NT2/D1 (cell line): ENCODE results near the gene ZPLD1.

ENCODE experiments used
- YY1 ChIP-seq: IDR thresholded peaks from 2 replicates; pipeline ENCODE4 v1.6.1; 2011; ENCODE audit not compliant: insufficient read length, insufficient read depth
- ZNF274 ChIP-seq: IDR thresholded peaks from 2 replicates; pipeline ENCODE4 v1.6.1; 2011; ENCODE audit warnings: mild to moderate bottlenecking, low read depth, low read length

DNA sequence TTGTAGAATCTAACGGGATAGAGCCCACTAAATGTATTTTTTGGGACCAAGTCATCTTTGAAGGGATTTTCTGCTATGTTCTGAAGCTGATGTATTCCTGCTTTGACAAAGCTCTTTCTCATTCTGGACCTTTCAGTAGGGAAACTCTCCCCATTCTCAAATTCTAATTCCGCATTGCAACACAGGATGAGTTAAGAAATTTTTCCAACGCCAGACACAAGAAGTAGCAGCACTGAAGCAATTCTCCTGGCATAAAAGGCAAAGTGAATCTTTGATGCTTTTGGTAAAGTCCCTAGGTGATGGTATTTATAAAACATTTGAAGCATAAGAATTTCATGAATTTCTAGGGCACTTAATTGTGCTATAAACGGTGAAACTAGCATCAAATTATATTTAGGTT, 76.8 kb downstream of the ZPLD1 start:
- TF ChIP-seq ZNF274 = no peak
- TF ChIP-seq YY1 = no peak
